Glomerular endothelial cell (primary cell): Measurements from ENCODE around the gene MIOS. TPM values are rescaled to one million over a fixed set of nuclear protein-coding genes. Genes with fewer than 3 reads are reported as not detected.

ENCODE experiments used
- DNase-seq: peaks from one replicate; pipeline ENCODE4 v3.0.0-alpha.2; 2011; ENCODE audit warnings: low read depth, low spot score; ENCODE audit errors: extremely low read depth
- total RNA-seq: library from RNA; depleted of rRNA; stranded (reverse); fragments of >200 nt; gene quantifications from 2 replicates; pipeline ENCODE4 v1.2.3, GENCODE V29; 2015

The MIOS gene
- total RNA-seq: 15.2 and 21.0 TPM in 2 replicates

DNA sequence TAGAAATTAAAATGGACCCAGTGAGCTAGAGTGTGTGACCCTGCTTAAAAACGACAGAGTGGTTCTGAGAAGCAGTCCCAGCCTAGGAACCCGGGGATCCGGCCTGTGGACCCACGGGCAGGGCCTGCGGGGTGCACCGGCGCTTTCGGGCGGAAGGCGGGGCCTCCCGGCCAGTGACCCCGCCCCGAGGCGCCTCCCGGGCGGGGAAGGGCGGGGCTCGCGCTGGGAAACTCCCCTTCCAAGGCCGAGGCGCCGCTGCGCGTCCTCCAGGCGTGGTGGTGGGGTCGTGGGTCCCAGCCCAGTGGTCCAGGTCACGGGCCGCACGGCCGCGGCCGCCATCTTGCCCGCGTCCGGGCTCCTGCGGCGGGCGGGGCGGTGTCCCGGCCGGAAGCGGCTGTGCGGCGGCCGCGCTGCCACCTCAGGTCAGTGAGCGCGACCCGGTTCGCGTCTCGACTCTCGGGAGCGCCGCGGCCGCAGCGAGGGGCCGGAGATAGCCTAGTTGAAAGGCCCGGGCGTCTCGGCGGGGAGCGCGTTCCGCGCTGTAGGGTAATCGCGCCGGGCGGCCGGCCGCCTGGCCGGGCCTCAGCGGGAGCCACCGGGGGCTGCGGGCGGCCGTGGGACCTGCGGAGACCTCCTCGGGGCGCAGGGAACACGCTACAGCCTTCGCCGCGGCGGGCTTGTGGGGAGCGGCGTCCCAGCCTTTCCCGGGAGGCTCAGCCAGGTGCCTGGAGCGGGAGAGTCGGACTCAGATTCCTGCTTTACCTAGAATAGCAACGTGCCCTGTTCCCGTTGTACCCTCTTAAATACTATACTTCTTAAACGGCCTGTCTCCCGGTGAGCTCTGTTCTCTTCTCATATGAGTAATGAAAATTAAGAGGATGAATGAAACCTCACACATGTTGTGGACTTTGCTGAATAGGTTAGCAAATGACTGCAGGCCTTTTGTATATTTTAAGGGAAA lies at the start of gene MIOS:
TSS of gene MIOS (plus strand) at position 234 of the 961 bp plus-strand sequence. CDS start 5,592 bp downstream, outside the sequence.
- DNase-seq: no peak

DNA sequence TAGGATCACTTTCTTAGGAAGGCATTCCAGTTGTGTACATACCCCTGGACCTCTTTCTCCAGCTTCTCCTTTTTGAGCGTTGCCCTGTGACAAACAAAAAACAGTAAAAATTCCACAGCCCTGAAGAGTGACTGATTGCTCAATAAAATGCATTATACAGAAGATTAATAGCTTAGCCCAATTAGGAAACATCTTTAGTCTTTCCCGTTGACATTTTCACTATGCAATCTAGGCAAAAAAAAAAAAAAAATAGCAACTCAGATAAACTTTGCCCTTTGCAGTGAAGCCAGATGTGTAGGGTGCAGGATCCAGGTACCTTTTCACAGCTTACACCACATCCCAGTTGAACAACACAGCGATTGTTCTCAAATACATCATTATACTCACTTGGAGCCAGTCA lies 48.9 kb upstream of the MIOS start:
- no peak for DNase-seq

DNA sequence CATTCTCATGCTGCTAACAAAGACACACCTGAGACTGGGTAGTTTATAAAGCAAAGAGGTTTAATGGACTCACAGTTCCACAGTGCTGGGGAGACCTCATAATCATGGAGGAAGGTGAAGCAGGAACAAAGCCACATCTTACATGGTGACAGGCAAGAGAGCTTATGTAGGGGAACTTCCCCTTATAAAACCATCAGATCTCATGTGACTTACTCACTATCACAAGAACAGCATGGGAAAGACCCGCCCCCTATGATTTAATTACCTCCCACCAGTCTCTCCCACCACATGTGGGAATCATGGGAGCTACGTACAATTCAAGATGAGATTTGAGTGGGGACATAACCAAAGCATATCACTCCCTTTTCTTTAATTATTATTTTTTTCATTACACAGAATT lies 47.6 kb upstream of the MIOS start:
- no peak for DNase-seq

DNA sequence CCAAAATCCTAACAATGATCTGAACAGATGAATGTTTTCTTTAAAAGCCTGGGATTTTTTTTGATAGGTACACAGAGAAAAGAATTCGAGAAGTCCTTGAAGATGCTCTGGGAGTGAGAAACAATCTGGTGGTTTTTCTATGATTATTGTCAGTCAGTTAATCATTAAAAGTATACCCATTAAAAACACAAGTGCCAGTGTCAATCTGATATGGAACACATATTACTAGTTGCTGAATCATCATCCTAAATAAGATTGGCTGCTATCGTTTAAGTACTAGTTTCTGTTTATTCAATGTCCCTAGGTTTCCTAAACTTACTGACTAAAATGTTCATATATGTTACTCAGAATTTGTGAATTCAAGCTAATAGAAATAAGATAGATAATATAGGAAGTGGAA lies 47.2 kb upstream of the MIOS start:
- no peak for DNase-seq

DNA sequence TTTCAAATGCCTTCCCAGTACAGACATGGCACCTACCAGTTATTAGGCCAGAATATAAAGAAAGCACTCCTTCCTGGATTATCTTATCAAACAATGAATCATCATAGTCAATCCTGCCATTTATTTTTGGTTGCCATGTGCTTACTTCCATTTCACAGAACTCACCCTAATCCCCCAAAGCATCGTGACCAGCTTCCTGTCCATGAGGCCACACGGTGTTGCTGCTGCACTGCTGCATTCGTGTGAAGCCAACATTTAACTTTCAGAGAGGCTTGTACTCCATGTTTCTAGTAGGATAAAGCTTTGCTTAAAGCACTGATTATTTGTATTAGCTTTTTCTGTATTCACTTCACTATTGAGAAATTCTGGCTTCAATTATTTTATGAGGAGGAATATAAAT lies 45.4 kb upstream of the MIOS start:
- no peak for DNase-seq

DNA sequence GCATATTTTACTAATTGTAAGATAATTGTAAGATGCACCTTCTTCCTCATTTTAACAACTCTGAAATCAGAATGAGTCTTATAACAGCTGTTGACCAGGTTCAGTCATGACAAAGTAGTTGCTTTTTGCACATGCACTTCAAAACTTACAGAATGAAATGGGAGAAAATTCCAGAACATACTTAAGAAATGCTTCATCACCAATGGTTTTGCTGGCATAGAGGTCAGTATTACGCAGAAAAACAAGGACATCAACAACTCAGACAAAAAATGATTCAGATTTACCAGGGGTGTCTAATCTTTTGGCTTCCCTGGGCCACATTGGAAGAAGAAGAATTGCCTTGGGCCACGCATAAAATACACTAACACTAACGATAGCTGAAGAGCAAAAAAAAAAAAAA lies 44.3 kb upstream of the MIOS start:
- no peak for DNase-seq

DNA sequence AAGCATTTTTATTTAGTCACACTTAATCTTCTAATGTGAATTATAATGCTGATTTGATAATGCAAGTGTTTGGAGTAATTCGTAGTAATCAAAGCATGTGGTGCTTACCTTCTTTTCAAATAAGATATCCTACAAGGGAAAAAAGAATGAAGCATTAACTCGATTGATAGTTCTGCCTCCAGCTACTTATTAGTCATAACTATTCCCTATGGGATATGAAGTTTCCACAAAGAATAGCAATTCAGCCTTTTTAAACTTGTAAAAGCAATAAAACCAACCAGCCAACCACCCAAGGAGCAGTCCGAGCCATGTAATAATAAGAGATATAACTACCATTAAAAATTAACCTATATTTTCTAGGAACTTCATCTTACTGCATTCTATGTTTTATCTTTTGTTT lies 42.6 kb upstream of the MIOS start:
- no peak for DNase-seq

DNA sequence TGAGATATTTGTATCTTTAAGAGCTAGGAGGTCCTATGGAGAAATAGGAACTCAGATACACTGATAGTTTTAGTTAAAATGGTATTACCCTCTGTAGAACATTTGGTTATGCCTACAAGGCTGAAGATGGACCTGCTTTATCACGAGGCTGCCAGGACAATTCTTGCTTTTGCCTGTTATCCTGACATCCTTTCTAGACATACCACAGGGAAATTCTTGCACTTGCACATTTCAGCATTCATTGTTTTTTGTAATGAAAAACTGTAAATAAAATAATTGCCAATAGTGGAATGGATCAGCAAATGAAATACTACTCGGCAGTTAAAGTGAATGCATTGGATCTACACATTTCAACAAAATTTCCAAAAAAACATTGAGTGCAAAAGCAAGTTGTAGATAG lies 40.7 kb upstream of the MIOS start:
- DNase-seq: no peak

DNA sequence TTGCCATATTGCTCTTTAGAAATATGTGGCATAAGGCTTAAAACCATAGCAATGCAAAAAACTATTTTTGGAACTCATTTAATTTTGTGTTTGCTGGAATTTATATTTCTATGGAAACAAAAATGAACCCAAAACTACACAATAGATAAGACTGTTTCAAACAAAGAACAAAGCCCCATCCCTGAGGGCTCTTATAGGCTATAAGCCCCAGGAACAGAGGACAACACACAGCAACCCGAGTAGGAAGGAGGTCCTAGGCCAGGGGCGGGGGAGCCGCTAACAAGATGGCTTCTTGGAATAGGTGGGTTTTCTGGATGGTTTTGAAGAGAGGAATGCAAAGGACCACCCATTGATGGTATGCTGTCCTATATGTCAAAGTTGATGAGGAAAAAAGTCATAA lies 39.6 kb upstream of the MIOS start:
- DNase-seq: no peak

DNA sequence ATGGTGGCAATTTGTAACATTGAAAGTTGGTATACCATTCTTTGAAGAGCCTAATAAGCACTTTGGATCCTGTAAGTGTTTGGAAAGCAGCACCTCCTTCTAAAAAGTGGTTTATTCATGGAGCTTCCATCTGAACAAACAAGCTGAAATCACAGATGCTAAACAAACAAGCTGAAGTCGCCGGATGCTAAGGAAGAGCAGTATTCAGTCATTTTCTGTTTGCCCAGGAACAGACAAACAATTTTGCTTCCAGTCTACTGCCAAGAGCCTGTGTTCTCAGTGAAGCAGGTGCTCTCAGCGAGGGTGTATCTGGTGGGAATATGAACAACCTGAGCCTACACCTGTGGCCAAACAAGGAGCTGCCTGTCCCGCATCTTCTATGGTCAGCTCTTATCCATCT lies 37.4 kb upstream of the MIOS start:
- DNase-seq: no peak

DNA sequence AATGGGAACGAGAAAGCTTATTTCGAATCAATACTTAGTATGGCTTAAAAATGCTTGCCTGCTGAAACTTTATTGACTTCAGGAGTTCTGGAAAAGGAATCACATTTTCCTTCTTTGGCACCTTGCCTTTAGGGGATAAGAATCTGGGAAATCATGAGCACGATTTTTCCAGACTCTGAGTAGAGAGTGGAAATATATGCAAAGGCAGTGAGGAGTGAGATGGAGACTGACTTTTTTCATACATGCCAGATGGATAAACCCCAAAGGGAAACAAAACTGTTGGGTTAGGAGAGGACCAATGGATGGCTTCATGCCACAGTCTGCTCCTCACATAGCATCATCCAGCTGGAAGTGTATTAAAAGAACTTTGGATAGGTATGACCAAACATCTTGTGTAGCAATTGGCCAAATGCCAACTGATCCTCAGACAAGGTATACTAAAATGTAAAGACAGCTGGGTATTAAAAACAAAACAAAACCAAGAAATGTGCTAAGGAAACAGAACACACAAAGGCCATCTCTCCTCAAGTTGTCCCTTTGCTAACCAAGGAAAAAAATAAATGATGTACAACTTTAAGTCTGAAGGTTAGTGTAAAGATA lies 32.8 kb upstream of the MIOS start:
- no peak for DNase-seq

DNA sequence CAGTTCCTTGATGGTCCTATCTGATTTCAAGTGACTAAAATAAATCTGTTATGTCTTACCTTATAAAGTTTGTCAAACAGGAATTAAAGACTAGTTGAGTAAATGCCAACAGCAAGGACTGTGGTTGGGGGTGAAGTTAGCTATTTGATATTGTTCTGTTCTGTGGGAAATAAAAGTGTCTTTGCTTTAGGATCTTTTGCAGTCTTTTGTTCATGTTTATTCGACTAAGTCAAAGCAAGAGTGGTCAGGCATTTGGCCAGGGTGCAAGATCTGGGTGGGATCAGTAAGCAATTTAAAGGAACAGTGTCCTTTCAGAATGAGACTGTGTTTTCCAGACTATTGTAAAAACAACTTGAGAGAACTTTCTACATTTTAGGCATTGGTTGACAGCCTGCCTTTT lies 31.0 kb upstream of the MIOS start, which contains the start of gene COL28A1:
TSS of gene COL28A1 (minus strand) at position 183 of the 400 bp plus-strand sequence. CDS start 2,998 bp downstream, outside the sequence.
- no peak for DNase-seq

DNA sequence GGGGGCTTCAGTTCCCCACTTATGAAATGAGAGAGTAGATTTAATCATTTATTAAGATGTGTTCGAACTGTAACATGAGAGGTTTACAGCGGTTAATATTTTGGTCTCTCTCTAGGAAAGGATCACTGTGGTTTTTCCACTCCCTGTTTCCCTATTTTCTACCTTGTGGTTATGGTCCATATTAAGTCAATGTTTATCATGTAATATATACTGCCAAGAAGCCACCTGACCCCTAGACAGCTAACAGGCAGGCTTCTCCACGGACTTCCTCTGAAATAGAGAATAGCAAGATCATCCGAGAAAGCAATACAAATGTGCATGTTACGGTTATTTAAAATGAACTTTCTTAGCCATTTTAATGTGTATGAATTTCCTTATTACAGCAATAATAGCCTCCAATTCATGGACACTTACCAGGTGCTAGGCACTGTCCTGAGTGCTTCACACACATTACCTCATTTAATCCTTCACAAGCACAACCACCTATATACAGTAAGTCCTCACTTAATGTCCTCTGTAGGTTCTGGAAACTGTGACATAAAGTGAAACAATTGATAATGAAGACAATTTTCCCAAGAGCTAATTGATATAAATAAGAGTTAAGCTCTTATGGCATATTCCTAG lies 30.2 kb upstream of the MIOS start:
- no peak for DNase-seq

DNA sequence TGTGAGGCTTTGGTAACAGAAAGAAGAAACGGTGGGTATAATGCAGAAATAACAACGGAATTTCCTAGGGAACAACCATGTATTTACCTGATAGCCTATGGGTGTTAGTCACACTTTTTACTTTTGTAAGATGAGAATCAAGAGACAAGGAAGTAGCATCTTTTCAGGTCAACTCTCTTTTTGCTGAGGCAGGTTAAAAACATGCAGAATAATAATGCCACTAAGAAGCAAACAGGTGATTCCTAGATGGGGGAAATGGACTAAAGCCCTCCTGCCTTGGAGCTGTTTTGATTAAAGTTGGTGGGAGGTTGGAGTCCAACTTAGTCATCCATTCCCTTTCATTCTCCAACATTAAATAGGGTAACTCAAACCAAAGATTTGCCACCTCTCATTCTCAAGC lies 29.0 kb upstream of the MIOS start:
- DNase-seq: no peak

DNA sequence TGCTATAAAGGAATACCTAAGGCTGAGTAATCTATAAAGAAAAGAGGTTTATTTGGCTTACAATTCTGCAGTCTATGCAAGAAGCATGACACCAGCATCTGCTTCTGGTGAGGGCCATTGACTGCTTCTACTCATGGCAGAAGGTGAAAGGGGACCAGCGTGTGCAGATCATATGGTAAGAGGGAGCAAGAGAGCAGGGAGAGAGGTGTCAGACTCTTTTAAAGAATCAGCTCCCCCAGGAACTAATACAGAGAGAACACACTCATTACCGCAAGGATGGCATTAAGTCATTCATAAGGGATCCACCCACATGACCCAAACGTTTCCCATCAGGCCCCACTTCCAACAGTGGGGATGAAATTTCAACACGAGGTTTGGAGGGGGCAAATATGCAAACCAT lies 27.5 kb upstream of the MIOS start:
- DNase-seq: no peak

DNA sequence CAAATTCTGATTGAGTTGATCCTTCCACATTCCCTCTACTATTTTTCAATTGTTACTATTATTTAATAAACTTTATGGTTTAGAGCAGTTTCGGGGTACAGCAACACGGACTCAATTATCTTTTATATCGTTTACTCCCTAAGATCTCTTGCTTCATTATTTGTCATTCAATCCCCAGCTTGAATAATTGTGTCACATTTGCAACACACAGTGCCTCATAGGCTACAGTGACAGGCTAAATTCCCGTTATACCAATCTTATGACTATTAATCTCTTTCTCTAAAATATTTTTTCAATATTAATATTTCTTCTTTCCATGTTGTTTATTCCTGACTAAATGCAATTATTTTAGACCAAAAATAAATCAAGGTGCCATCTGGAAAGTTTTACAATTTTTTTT lies 27.0 kb upstream of the MIOS start:
- no peak for DNase-seq

DNA sequence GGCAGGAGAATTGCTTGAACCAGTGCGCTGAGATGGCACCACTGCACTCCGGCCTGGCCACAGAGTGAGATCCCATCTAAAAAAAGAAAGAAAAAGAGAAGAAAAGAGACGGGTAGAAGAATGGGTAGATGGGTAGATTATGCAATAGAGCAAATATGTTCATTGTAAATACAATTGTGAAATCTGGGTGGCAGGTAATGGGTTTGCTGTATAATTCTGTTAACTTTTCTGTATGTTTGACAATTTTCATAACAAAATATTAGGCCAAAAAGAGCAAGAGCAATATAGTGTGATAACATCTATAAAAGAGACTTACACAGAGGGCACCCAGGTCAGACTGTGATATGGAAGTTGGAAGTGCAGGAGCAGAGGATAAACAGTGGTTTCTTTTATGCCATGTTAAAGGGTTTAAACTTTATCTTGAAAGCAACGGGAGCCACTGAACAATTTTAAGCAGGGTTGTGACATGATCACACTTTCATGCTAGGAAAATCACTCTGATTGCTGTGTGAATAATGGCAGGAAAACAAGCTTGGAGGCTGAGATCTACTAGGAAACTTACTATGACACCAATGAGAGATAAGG lies 24.3 kb upstream of the MIOS start:
- no peak for DNase-seq

DNA sequence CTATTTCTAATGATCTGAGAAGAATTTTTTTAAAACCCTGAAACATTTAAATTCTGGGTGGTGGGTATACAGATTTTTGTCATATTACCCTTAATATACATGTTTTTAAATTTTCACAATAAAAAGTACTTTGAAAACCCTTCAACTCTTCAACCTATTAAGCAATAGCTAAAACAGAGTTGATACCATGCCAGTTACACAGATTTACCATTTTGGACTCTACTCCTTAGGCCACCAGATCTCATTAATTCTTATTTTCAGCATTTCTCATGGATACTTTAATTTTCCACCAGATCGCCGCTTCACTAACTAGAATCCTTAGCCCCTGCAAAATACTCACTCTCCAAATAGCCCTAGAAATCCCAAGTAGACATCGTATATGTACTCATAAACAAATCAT lies 18.3 kb upstream of the MIOS start:
- DNase-seq: no peak

DNA sequence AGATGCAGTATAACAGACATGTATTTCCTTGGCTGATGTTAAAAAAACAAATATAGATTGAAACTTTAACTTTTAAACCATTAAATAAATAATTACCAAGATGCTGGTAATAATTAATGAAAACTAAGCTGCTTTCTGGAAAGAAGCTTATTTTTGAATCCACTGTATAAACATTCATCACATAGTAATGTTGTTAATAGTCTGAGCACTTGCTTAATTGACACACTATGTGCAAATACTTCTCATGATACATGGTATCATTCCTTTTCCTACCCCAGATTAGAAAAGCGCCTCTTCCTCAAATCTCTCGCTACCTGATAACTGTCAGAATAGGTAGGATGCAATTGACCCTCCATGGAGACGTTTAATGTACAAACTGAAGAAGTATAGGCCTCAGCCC lies 16.0 kb upstream of the MIOS start:
- no peak for DNase-seq

DNA sequence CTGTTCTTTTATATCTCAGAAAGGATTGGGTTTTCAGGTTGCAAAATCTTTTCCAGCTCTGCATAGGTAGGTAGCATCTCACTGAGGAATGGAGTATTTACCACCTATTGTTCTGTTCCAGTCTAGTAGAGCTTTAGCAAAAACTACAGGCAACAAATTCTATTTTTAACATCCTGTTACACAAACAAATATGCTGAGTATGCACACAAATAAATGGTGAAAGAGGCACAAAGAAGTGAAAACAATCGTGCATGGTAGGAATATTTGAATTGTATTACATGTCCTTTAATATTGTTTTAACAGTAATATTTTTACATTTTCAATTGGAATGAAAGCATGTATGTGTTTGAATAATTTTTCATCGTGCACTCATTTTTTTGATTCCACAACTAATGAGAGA lies 14.5 kb upstream of the MIOS start:
- no peak for DNase-seq

DNA sequence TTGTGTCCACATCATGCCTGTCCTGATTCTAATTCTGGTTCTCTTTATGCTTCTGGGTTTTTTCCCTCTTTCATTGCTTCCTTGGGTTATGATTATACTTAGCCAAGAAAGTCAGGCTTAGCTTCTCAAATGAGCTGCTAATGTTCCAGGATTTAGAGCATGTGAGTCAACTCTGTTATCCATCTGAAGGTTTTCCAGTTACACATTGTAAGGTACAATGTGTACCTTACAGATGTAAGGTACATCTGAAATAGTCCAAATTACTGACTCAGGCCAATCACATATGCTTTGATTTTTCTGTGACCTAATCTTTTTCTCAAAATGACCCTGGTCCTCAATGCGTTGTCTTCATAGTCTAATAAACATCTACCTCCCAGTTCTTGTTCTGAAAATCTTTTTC lies 13.3 kb upstream of the MIOS start:
- DNase-seq: no peak
